ENCODE data around the gene NHERF1. TPM values are rescaled to one million over a fixed set of nuclear protein-coding genes. Genes with fewer than 3 reads are reported as not detected.

Gene NHERF1
- total and polyA plus RNA-seq, 2 of the 13 experiments (the other 11 are each of a cell fraction or from before 2014, with no cell fraction given): 169 to 269 TPM

DNA sequence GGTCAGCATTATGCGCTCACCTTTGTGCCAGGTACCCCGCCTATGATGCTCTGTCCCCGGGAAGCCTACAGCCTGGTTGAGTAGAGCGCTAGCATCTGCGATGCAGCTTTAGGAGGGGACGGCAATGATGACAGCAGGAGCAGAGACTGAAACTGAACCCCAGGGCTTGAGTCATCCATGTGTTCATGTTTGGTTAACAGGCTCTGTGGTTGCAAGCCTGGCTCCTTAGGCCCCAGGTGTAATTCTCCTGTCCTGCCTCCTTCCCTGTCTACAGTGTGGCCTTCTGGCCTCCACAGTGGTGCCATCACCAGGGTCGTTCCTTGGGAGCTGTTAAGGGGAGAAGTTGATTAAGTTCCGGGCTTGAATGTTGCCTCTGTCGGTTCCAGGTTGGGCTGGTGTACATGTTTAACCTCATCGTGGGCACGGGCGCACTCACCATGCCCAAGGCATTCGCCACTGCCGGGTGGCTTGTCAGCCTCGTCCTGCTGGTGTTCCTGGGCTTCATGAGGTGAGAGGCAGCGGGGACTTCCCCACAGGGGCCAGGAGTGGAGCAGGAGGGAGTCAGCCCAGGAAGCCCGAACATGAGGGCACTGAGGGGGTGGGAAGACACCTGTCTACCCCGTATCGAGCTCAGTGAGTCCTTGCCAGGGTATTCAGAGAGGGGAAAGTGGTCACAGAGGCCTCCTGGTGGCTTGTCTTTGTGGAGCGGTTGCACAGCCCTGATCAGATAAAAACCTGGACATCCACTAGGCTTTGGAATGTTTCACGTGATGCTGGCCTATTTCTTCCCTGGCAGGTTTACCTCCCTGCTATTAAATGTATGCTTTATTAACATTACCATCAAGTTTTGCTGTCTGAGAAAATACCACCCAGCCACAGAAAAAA is 36.9 kb downstream of the NHERF1 start:
- DNase-seq (ENCODE audit: low spot score): no peak
- Histone ChIP-seq H3K4me1 (ENCODE audit: insufficient read depth, low read length) (no peaks in the 10 kb centered on the region), H3K36me3 (replicated peaks in 1 of 2; ENCODE audit: control insufficient read depth in 1 of 2, insufficient read depth in 2 of 2, low read length in 2 of 2) (peaks cover under 1 to 12% of the 10 kb centered on the region in 2 experiments; a peak in 4 of 5 replicates), H3K27me3 (ENCODE audit: control insufficient read depth in 1 of 2, insufficient read depth in 2 of 2, low read length in 2 of 2) (no peaks in the 10 kb centered on the region), H4K20me1 (ENCODE audit: insufficient read depth, low read length) (no peaks in the 10 kb centered on the region), H3K9ac (ENCODE audit: insufficient read depth, low read depth, low read length) (no peak overlapping the region), H3K9me3 (ENCODE audit: low read length) (no peaks in the 10 kb centered on the region), H3K4me3 (replicated peaks in 1 of 3; ENCODE audit: insufficient read depth in 1 of 3, low read depth in 2 of 3, low read length in 3 of 3) (no peak overlapping the region), H3K79me2 (ENCODE audit: insufficient read depth, low read length) (no peaks in the 10 kb centered on the region), H2AFZ (ENCODE audit: low read length) (no peak overlapping the region), H3K4me2 (ENCODE audit: low read depth, low read length) (no peak overlapping the region), H3K27ac (ENCODE audit: extremely low read length, insufficient read depth, low read length) (no peak overlapping the region)
- WGBS (ENCODE audit: low lambda C conversion rate): 91% methylated on average over 15 of the region's 21 CpGs
- in situ Hi-C loops (cut with HindIII; ENCODE audit: extremely low pct_ligation_motif_present, low pct_unique_long_range_greater_than_20kb): no loop called here
- intact Hi-C loops (cut with micrococcal nuclease; ENCODE audit: unreplicated experiment): no loop called here
- BruUV-seq (replicated peaks): no TSS peak
- ChIA-PET POLR2A (no interaction called here), CTCF (ENCODE audit: low intra/inter-chr PET ratio, low total read pairs) (interaction anchor here (1.2 to 1.8 kb wide), 2 partner anchors 37 to 40 kb away, joined by 3 to 7 read pairs; partner anchors contain the start of gene NHERF1)
- FAIRE-seq: no peak
- peak; percentile 49 for ATAC-seq
- TF ChIP-seq PCBP1 (IDR thresholded peaks at IDR 0.05; ENCODE audit: borderline replicate concordance, low read depth, low read length): no peak
- peak; percentile 42 for TF ChIP-seq STAG1 (CRISPR knock-in tag; IDR thresholded peaks at IDR 0.05)
- no peak for TF ChIP-seq RFX3 (CRISPR knock-in tag; IDR thresholded peaks at IDR 0.05)
- no peak for TF ChIP-seq YEATS2 (CRISPR knock-in tag; IDR thresholded peaks at IDR 0.05; ENCODE audit: borderline replicate concordance)
- 0 out of 2 replicates have a peak, but pooled peaks have one; percentile 14 for TF ChIP-seq RAD21 (CRISPR knock-in tag; IDR thresholded peaks at IDR 0.05)
- no peak for TF ChIP-seq ARNTL (CRISPR knock-in tag; IDR thresholded peaks at IDR 0.05)
- TF ChIP-seq, protein P1, sequence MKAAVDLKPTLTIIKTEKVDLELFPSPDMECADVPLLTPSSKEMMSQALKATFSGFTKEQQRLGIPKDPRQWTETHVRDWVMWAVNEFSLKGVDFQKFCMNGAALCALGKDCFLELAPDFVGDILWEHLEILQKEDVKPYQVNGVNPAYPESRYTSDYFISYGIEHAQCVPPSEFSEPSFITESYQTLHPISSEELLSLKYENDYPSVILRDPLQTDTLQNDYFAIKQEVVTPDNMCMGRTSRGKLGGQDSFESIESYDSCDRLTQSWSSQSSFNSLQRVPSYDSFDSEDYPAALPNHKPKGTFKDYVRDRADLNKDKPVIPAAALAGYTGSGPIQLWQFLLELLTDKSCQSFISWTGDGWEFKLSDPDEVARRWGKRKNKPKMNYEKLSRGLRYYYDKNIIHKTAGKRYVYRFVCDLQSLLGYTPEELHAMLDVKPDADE (CRISPR knock-in tag; IDR thresholded peaks at IDR 0.05): no peak
- TF ChIP-seq, protein P2, sequence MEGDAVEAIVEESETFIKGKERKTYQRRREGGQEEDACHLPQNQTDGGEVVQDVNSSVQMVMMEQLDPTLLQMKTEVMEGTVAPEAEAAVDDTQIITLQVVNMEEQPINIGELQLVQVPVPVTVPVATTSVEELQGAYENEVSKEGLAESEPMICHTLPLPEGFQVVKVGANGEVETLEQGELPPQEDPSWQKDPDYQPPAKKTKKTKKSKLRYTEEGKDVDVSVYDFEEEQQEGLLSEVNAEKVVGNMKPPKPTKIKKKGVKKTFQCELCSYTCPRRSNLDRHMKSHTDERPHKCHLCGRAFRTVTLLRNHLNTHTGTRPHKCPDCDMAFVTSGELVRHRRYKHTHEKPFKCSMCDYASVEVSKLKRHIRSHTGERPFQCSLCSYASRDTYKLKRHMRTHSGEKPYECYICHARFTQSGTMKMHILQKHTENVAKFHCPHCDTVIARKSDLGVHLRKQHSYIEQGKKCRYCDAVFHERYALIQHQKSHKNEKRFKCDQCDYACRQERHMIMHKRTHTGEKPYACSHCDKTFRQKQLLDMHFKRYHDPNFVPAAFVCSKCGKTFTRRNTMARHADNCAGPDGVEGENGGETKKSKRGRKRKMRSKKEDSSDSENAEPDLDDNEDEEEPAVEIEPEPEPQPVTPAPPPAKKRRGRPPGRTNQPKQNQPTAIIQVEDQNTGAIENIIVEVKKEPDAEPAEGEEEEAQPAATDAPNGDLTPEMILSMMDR (CRISPR knock-in tag; IDR thresholded peaks at IDR 0.05): peak; percentile 50
- peak; percentile 30; the same call in 1 of the 2 replicates for TF ChIP-seq SMC3 (IDR thresholded peaks at IDR 0.05; ENCODE audit: low read length)
